Measurements from ENCODE around the gene MRPS11. TPM values are rescaled to one million over a fixed set of nuclear protein-coding genes. Genes with fewer than 3 reads are reported as not detected.
A peak's percentile ranks its signal among the peaks of the same experiment; 100 is the strongest.

MRPS11 gene
- total RNA-seq, 2 experiments from 2014 or later: 53.3 to 57.9 TPM

DNA sequence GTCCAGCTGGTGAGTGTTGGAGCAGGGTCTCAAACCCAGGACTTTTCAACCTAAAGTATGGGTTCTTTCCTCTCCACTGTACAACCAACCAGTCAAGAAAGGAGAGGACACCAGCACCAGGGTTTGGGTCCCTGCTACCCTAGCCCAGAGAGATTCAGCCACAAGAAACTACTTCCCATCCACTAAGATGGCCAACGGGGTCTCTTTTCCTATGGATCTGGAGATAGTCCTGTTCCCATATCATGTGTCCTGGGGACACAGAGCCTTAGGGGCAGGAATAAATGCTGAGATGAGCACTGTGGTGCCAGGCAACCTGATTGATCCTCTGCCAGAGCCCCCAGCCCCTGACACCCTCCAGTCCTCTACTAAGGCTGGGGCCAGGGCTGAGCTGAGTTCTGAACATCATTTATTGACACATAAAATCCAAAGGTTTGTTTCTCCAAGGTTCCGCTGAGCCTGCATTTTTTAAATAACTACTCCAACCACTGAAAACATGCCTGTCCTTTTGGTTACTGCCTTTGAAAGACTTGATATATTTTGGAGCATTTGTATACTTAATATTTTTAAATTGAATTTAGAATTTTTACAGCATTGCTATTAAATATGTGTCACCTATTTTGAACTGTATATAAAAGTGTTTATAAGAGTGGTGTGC, 26.3 kb upstream of the MRPS11 start:
- H3K4me3 Mint-ChIP-seq: no peak overlapping the region
- peaks cover 12% of the 10 kb centered on the region for H3K27me3 Mint-ChIP-seq
- peaks cover 4% of the 10 kb centered on the region for H3K9me3 Mint-ChIP-seq
- H3K27ac Mint-ChIP-seq: no peak overlapping the region
- ChIA-PET POLR2A (no interaction called here), CTCF (interaction anchor here (1.1 to 1.3 kb wide), 2 partner anchors 9 to 15 kb away, joined by 3 read pairs; no protein-coding TSS in a partner anchor)
- no peak for DNase-seq
- no peaks in the 10 kb centered on the region for H3K36me3 Mint-ChIP-seq (ENCODE audit: low read depth)
- H3K4me1 Mint-ChIP-seq: no peaks in the 10 kb centered on the region

DNA sequence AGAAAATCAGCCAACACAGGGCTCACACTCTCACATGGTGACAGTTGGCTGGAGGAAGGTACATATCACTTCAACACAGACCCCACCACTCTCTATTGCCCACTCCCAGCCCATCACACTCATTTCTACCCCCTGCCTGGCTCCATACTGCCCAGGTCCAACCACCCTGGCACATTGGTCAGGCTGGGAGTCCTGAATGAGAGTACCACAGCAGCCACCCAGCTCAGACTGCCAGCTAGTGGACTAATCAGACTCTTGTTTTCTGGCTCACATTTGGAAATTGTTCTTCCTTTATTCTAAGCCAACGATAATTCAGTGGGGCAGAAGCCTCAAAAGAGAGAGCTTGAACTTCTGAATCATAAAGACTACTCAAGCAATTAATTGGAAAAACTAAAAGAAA, 20.3 kb upstream of the MRPS11 start:
- H3K4me3 Mint-ChIP-seq: no peak overlapping the region
- CTCF ChIA-PET: no interaction called here
- POLR2A ChIA-PET: no interaction called here
- DNase-seq: no peak
- peaks cover 4% of the 10 kb centered on the region for H3K9me3 Mint-ChIP-seq
- H3K36me3 Mint-ChIP-seq (ENCODE audit: low read depth): no peaks in the 10 kb centered on the region
- H3K27me3 Mint-ChIP-seq: peaks cover 12% of the 10 kb centered on the region
- H3K4me1 Mint-ChIP-seq: peaks cover 3% of the 10 kb centered on the region
- no peak overlapping the region for H3K27ac Mint-ChIP-seq

DNA sequence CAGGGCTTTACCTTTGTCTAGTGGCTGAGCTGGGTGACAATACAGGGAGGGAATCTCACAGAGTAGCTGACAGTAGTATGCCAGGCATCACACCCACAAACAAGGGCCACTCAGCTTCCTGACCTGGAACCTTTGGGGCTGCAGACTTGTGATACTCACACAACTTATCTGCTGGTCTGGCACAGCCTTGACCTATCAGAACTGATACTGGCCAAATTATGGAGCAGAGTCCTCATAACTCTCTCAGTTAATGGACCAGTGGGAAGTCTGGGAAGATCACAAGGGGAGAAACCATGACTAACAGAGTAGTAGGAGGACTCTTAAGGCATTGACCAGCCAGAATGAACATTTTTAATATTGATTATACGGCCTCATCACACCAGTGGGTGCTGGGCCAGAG, 19.8 kb upstream of the MRPS11 start:
- POLR2A ChIA-PET: no interaction called here
- peaks cover 4% of the 10 kb centered on the region for H3K9me3 Mint-ChIP-seq
- H3K27ac Mint-ChIP-seq: no peak overlapping the region
- no peak for DNase-seq
- no peak overlapping the region for H3K4me3 Mint-ChIP-seq
- peaks cover 9% of the 10 kb centered on the region for H3K27me3 Mint-ChIP-seq
- CTCF ChIA-PET: interaction anchor here (2.4 kb wide), 1 partner anchor 9 kb away, joined by 10 read pairs; no protein-coding TSS in a partner anchor
- H3K4me1 Mint-ChIP-seq: peaks cover 3% of the 10 kb centered on the region
- H3K36me3 Mint-ChIP-seq (ENCODE audit: low read depth): no peaks in the 10 kb centered on the region

DNA sequence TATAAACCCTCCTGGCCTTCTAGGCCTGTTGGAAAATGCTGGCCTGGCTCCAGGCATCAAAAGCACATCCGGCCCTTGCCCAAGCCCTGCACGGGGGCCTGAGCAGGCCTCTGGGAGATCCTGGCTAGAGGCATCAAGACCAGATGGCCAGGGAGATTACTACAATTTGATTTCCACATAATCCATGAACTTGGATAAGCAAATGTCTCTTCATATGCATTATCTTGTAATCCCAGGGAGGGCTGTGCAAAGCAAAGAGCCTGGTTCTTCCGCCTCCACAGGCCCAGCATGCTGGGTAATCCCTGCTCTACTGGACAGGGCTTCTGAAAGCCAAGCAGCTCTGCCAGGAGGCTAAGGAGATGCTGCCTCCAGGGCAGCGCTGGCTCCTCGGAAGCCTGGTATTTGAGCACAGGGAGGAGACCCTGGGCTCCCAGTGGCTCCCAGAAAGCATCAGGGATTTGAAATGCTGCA, 18.5 kb upstream of the MRPS11 start:
- H3K36me3 Mint-ChIP-seq (ENCODE audit: low read depth): no peaks in the 10 kb centered on the region
- H3K4me3 Mint-ChIP-seq: no peak overlapping the region
- peaks cover under 1% of the 10 kb centered on the region for H3K9me3 Mint-ChIP-seq
- DNase-seq: no peak
- ChIA-PET POLR2A (no interaction called here), CTCF (interaction anchor here (2.4 kb wide), 1 partner anchor 11 kb away, joined by 10 read pairs; no protein-coding TSS in a partner anchor)
- peaks cover 3% of the 10 kb centered on the region for H3K4me1 Mint-ChIP-seq
- no peak overlapping the region for H3K27ac Mint-ChIP-seq
- peaks cover 2% of the 10 kb centered on the region for H3K27me3 Mint-ChIP-seq

DNA sequence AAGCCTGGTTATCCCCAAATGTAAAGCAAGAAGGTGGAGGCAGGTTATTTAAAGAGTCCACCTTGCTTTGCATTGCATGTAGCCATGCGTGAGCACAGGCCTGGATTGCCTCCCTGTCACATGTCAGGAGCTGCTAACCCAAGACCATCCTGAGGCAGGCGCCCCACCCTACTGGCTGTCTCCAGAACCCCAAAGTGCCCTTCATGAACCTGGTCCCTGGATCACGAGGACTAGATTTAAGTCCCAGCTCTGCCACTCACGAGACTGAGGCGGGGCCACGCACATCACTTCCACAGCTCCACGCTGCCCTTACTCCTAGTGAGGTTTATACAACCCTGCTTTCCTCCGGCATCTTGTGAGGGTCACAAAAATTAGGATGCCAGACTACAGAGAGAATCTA, 17.9 kb upstream of the MRPS11 start:
- Mint-ChIP-seq H3K4me1 (peaks cover 3% of the 10 kb centered on the region), H3K36me3 (ENCODE audit: low read depth) (no peaks in the 10 kb centered on the region), H3K27ac (no peak overlapping the region), H3K9me3 (no peaks in the 10 kb centered on the region), H3K27me3 (no peaks in the 10 kb centered on the region), H3K4me3 (no peak overlapping the region)
- POLR2A ChIA-PET: no interaction called here
- CTCF ChIA-PET: interaction anchor here (0.5 to 2.4 kb wide), 6 partner anchors 11 to 203 kb away, joined by 3 to 10 read pairs (median 3); no protein-coding TSS in a partner anchor
- no peak for DNase-seq

DNA sequence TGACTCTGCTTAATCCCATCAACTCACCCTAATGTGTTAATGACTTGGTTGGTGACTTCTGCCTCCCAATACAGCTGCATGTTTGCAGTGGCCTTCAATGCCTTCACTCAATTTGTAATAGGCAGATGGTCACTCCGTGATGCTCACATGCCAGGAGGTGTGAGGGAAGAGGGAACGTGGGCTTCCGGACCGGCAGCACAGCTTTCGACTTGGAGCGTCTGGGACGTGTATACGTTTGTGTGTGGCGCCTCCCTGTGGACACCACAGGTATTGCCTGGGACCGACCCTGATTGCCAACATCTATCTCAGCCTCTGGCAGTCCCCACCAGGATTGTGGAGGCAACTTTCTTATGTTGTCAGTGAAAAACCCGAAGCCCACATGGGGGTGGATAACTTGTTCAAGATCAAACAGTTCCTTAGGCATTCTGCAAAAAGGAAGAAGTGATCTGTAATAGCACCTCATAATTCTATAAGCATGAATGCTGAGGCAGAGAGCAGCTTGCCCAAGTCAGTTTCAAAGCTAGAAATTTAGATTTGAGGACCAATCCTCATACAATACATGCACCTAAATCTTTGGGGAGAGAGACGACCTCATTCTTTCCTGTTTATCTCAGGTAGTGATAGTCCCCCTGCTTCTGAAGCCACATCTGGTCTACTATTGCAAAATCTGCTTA, 17.2 kb upstream of the MRPS11 start:
- H3K27me3 Mint-ChIP-seq: no peaks in the 10 kb centered on the region
- no peak overlapping the region for H3K27ac Mint-ChIP-seq
- H3K4me1 Mint-ChIP-seq: peaks cover 4% of the 10 kb centered on the region
- H3K36me3 Mint-ChIP-seq (ENCODE audit: low read depth): no peaks in the 10 kb centered on the region
- POLR2A ChIA-PET: no interaction called here
- H3K9me3 Mint-ChIP-seq: no peaks in the 10 kb centered on the region
- peak; percentile 74 for DNase-seq
- CTCF ChIA-PET: interaction anchor here (0.5 to 2.4 kb wide), 7 partner anchors 10 to 204 kb away, joined by 3 to 10 read pairs (median 3); no protein-coding TSS in a partner anchor
- no peak overlapping the region for H3K4me3 Mint-ChIP-seq

GRCh38 chr15:88453651-88454050, 13.9 kb upstream of the MRPS11 start:
- no peaks in the 10 kb centered on the region for H3K27me3 Mint-ChIP-seq
- H3K36me3 Mint-ChIP-seq (ENCODE audit: low read depth): peaks cover 2% of the 10 kb centered on the region
- H3K4me1 Mint-ChIP-seq: peaks cover 4% of the 10 kb centered on the region
- no peak for DNase-seq
- no peaks in the 10 kb centered on the region for H3K9me3 Mint-ChIP-seq
- no peak overlapping the region for H3K4me3 Mint-ChIP-seq
- no peak overlapping the region for H3K27ac Mint-ChIP-seq
- CTCF ChIA-PET: interaction anchor here (0.8 kb wide), 1 partner anchor 73 kb away, joined by 3 read pairs; no protein-coding TSS in a partner anchor
- POLR2A ChIA-PET: no interaction called here

DNA sequence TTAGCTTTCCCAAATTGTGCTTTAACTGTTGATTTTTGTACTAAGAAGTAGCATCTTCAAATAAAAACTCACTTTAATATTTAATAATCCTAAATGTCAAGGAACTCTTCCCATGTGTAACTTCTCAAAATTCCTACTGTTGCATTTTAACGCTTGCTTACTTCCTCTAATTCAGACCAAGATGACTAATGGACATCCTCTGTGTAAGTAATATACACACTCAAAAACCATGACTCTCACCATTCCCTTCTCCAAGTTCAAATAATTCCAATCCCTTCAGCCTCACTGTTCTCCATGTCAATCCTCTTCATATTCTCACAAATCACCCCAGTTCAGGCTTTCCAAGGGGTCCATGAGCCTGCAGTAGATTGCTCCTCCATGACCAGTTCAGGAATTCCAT, 13.3 kb upstream of the MRPS11 start:
- Mint-ChIP-seq H3K36me3 (ENCODE audit: low read depth) (peaks cover 2% of the 10 kb centered on the region), H3K4me3 (no peak overlapping the region), H3K27ac (no peak overlapping the region), H3K27me3 (no peaks in the 10 kb centered on the region), H3K4me1 (peaks cover 4% of the 10 kb centered on the region), H3K9me3 (no peaks in the 10 kb centered on the region)
- ChIA-PET POLR2A (no interaction called here), CTCF (interaction anchor here (1.5 to 1.7 kb wide), 2 partner anchors 10 to 15 kb away, joined by 6 to 9 read pairs; no protein-coding TSS in a partner anchor)
- DNase-seq: no peak

- Mint-ChIP-seq H3K36me3 (ENCODE audit: low read depth) (peaks cover 7% of the 10 kb centered on the region), H3K9me3 (no peaks in the 10 kb centered on the region), H3K4me3 (no peak overlapping the region), H3K27ac (no peak overlapping the region), H3K4me1 (peaks cover 2% of the 10 kb centered on the region), H3K27me3 (no peaks in the 10 kb centered on the region)
- DNase-seq: peak; percentile 50
- ChIA-PET POLR2A (no interaction called here), CTCF (interaction anchor here (1.2 to 1.7 kb wide), 5 partner anchors 10 to 14 kb away, joined by 3 to 9 read pairs (median 5); partner anchors contain the start of genes MRPL46 and MRPS11)
Observed at GRCh38 chr15:88454867-88455810, 12.4 kb upstream of the MRPS11 start.

DNA sequence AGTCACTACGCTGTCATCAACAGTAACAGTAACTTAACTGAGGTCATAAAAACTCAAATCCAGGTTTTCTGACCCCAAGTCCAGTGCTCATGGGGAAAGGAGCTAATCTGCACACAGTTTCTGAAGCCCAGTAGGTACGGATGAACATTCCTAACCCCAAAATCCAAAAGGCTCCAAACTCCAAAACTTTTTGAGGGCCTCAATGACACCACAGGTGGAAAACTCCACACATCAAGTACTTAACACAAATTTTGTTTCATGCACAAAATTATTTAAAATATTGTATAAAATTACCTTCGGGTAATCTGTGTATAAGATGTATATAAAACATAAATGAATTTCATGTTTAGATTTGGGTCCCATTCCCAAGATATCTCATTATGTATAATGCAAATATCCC, 10.8 kb upstream of the MRPS11 start:
- POLR2A ChIA-PET: no interaction called here
- Mint-ChIP-seq H3K27ac (no peak overlapping the region), H3K36me3 (ENCODE audit: low read depth) (peaks cover 11% of the 10 kb centered on the region)

DNA sequence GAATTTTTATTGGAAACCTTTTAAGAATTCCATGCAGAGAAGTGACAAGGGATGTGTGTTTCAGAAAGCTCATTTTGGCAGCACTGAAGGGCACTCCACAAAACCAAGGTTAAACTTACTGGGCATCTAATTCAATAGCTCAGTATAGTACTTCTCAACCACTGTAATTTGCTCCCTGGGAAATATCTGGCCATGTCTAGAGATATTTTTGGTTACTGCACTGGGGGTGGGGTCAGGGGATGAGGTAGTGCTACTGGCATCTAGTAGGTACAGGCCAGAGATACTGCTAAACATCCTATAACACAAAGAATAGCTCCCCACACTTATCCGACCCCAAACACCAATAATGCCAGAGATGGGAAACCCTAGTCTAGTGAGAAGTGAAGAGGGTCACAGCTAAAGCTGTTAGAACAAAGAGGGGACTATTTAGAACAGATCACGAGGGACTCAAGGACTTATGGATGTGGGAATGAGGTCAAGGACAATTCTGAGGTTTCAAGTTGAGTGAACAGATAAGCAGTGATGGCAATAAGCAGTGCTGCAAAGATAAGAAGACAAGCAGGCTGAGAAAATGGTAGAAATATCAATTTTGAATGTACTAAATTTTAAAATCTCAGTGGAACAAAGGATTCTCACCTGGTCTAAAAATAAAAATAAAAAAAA, 3.5 kb upstream of the MRPS11 start:
- Mint-ChIP-seq H3K4me1 (peaks cover 28% of the 10 kb centered on the region), H3K4me3 (no peak overlapping the region), H3K27ac (no peak overlapping the region), H3K9me3 (no peaks in the 10 kb centered on the region), H3K36me3 (ENCODE audit: low read depth) (peaks cover 39% of the 10 kb centered on the region), H3K27me3 (no peaks in the 10 kb centered on the region)
- ChIA-PET CTCF (interaction anchor here (2.7 kb wide), 1 partner anchor 9 kb away, joined by 9 read pairs; no protein-coding TSS in a partner anchor), POLR2A (no interaction called here)
- DNase-seq: no peak

More for the DNA sequence above, 10.8 kb upstream of the MRPS11 start:
- H3K9me3 Mint-ChIP-seq: no peaks in the 10 kb centered on the region
- H3K4me3 Mint-ChIP-seq: no peak overlapping the region
- CTCF ChIA-PET: no interaction called here
- peaks cover 2% of the 10 kb centered on the region for H3K4me1 Mint-ChIP-seq
- no peaks in the 10 kb centered on the region for H3K27me3 Mint-ChIP-seq
- no peak for DNase-seq

DNA sequence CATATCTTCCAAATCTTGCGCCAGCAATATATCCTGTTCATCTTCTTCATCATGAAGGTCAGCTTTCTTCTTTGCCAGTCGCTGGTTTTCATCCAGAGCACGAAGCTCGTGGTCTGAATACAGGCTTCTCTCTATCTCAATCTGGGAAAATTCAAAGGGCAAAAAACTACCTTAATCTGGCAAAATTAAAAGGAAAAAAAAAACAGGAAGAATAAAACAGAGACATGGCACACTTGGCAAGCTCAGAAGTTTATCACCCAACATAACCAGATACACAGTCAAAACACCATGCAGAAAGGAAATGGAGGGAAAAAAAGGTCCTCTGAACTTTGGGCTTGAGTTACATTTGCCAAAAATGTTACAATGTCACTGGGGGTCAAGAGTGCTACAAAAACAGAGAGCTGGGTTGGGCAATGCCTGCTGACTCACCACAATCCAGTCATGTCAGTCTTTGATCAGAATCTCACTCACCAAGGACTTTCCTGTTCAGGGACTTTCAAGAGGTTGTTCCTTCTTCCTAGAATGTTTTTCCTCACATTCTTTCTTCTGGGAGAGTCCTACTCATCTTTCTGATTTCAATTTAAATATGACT, 1.8 kb upstream of the MRPS11 start:
- Mint-ChIP-seq H3K27me3 (no peaks in the 10 kb centered on the region), H3K27ac (peak overlapping the region; percentile 99), H3K9me3 (no peaks in the 10 kb centered on the region), H3K4me3 (peak overlapping the region; percentile 90), H3K4me1 (peaks cover 28% of the 10 kb centered on the region), H3K36me3 (ENCODE audit: low read depth) (peaks cover 33% of the 10 kb centered on the region)
- ChIA-PET POLR2A (interaction anchor here (0.6 to 0.8 kb wide), 2 partner anchors 173 to 571 kb away, joined by 3 read pairs; no protein-coding TSS in a partner anchor), CTCF (interaction anchor here (2.7 kb wide), 1 partner anchor 11 kb away, joined by 9 read pairs; no protein-coding TSS in a partner anchor)
- DNase-seq: no peak

All from activated CD4-positive, alpha-beta T cell treated with anti-CD3 and anti-CD28 coated beads, Interleukin-2, amount 10 ng/mL, durations not matched to agents 7 days and 5 days (primary cell).